GM21529 (cell line): ENCODE results near the gene TGFB3.
A peak's percentile ranks its signal among the peaks of the same experiment; 100 is the strongest.

Source experiments
- ATAC-seq: cut with Tn5 transposase; IDR thresholded peaks from one replicate; pipeline ENCODE4 v1.9.1; 2021; ENCODE audit not compliant: unreplicated experiment

The TGFB3 gene

DNA sequence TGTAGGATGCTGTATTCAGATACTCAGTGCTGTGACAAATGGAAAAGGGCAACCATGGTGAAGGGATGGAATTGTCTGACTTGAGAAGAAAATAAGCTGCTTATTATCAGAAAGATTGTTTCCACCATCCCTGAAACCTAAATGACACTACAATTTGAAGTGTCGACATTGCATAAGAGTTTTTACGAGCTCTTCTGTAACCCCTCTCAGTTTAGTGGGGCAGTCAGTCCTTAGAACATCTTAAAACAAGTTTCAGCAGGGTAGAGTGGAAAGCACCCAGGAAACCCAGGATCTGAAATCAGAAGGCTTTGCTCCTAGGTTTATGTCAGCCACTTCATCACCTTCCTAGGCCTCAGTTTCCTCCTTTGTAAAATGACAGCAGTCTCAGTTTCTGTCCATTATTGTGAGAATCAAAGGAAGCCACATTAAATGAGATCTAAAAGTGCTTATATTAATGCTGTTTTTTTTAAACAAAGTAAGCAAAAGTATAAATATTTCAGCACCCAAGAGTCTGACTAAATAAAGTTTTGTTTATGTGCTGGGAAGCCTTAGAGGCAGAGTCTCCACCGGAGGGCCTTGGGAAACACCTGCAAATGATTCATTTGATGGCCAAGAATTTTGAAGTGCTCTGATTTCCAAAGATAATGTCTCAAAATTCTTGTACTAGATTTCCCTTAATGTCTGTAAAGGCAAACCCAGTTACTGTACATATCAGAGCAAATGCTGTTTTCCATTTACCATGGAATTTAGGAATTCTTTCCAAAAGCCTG lies 5.6 kb upstream of the TGFB3 start:
- ATAC-seq: no peak

- no peak for ATAC-seq
These were observed 4.6 kb upstream of the TGFB3 start for GRCh38 chr14:75986439-75986765.

DNA sequence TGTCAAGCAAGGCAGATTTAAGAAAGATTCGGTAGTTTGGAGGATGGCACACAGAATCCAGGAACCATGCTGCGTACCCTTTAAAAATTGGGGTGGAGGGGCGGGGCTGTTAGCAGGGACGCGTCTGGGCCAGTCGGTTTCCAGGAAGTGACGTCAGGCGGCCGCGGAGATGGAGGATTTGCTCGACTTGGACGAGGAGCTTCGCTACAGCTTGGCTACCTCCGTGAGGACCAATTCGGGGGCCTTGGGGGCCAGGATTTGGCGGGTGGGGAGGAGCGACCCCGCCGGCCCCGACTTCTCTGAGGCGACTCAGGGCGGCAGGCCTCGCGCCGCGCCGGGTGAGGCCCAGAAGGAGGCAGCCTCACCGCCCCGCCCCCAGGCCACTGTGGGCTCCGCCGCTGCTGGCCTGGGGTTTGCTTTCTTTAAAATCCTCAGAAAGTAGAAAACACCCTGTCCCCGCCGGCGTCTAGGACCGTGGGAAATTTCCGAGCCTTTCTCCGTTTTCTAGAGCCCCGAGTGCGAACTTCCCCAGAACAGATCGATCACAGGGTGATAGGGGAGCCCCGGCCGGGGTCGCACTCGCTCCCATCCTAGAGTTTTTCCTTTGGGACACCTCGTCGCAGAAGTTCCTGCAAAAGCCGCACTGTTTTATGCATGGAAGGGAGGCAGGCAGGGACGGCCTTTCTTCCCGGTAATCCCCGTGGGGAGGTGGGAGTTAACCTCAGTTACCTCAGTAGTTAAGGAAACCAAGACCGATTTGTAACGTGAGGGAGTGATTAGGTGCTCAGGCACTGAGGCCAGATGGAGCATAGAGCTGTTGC lies 4.0 kb upstream of the TGFB3 start, which contains the start of gene IFT43:
Gene IFT43 (plus strand): TSS at position 146 of the 821 bp plus-strand sequence. CDS start 24 bp downstream, at position 170.
- peak; percentile 68 for ATAC-seq

DNA sequence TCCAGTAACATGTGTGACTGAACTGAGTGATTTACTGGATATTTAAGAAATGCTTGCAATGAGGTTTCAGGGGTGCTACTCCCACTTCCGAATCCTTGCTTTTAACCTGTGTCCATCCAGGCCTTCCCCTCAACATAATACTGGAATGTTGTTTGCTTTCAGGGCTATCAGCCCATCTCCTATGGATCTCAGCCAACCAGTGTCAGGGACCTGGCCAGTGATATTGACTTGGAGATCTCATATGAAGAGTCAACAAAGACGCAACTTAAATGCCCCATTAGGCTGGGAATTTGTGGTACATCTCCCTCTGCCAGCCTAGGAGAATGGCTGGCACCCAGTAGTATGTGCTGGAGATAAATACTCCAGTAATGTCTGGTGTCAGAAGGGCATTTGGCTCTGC lies 2.9 kb upstream of the TGFB3 start:
- ATAC-seq: no peak

DNA sequence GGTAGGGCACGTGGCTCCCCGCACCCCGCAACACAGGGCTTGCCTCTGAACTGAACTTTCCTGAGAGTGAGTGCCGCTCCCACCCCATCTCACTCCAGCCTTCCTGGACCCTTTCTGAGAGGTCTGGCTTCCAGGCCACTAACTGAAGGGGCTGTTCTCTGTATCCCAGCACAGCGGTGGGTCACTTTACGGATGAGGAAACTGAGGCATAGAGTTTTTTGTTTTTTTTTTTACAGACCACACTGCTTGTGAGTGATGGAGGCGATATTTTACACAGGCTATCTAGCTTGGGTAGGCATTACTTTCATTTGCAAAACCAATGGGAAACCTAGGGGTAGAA lies 1.2 kb upstream of the TGFB3 start:
- no peak for ATAC-seq

DNA sequence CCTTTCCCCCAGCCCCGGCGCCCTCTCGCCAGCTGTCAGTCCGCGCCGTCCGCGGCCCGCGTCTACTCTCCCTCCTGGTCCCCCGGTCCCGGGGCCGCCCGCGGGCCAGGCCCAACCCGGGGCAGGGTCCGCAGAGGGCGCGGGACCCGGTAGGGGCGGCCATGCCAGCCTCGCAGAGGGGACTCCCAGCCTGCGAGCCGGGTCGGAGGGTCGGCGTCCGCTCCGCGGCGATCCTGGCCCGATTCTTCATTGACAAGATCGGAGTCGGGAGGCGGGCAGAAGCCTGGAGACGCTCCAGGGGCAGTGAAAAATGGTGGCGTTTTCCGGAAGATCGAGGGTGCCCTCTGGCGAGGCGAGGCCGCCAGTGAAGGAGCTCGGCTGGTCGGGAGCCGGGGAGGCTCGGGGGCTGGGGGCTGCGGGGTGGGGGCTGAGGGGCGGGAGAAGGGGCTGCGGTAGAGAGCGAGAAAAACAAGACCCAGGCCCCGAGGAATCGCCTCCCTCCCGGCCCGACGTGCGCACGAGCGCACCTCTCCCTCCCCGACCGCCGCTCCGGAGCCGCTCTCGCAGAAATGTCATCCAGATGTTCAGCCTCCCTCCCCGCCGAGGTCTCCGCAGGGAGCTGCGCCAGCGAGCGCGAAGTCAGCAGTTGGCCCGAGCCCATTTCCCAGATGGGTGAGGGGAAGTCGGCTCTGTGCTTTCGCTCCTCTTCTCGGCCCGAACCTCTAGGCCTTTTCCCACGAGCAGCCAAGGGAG lies 647 bp upstream of the TGFB3 start:
- ATAC-seq: peak; percentile 55

GRCh38 chr14:75980856-75981255 lies 939 bp downstream of the TGFB3 start:
- ATAC-seq: no peak

- no peak for ATAC-seq
These were observed 1.9 kb downstream of the TGFB3 start for GRCh38 chr14:75979648-75980565.

DNA sequence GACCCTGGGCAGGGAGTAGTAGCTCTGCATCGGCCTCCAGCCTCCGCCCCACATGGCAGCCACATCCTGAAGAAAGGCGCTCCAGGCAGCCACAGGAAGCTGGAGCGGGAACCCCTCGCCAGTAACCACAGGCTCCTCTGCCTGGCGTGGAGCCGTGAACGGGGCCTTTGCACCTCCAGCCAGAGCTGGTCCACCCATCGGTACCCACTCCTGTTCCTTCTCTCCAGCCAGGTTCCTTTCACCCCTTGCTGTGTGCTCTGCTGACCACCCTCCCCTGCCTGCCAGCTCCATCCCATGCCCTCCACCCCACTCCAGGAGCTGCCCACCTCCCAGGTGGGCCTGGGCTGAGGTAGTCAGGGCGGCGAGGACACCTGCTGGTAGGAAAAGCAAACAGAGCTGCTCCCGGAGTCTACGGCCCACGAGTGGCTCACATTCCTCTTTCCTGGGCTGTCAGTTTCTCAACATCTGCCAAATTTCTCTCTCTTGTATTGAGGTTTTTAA lies 2.7 kb downstream of the TGFB3 start:
- ATAC-seq: no peak

DNA sequence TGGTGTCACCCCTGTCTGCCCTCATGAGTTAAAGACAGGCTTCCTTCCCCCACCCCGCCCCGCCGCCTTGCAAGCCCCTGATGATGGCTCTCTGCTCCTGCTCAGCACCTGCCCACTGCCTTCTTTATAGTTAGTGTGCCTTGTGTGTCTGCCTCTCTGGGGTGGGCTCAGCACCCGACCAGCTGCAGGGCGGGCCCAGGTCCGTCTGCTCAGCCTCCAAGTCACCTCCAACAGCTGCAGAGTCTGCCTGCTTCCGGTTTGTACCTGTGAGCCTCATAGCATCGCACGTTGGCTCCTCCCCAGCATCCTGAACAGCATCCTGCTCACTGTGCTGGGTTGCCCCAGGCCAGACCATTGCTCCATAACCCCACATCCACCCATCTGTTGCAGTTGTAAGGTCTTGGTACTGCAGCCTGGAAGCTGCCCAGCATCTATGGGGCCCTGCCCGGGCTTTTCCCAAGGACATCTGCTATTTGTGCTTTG lies 3.5 kb downstream of the TGFB3 start:
- ATAC-seq: no peak

DNA sequence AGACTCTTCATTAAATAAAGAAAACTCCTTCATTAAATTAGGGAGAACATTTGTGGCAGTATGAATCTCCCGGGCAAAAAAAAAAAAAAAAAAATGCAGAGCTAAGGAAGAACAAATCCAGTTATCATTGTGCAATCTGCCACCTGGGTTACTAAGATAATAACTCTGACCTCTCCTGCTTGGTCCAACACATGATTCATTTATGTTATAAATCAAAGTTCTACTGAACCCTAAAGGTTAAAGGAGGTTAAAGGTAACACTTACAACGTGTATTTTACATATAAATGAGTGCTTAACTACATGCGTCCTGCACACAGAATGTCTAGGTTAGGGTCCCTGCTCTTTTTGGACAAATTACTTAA lies 4.2 kb downstream of the TGFB3 start:
- ATAC-seq: no peak

DNA sequence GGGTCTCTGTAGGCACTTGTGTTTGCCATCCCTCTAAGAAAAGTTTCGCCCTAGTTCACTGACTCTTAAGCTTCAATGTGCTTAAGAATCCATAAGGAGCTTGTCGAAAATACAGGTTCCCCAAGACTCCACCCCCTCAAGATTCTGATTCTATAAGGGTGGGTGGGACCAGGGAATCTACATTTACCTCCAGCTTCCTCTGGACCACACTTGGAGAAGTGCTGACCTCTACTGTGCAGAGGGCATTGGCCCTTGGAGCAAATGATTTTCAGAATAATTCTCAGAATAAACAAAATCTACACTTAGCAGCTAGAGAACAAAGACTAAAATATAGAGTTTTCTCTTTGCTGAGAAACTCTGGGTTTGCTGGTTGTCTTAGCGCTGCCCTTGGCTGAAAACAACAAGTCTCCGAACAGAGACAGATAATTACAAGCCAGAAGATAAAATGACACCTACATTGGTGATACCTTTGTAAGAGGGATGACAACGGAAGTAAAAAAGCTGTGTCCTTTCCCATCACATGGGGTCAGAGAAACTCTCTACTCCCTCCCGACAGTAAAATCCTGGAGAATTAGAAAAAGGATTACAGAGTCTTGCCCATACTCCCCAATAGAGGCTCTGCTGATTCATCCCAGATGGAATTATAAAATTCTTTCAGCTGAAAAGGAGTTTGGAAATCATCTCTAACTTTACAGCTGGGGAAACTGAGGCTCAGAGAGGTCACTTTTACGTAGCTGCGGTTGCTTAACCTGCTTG lies 4.8 kb downstream of the TGFB3 start:
- ATAC-seq: no peak

DNA sequence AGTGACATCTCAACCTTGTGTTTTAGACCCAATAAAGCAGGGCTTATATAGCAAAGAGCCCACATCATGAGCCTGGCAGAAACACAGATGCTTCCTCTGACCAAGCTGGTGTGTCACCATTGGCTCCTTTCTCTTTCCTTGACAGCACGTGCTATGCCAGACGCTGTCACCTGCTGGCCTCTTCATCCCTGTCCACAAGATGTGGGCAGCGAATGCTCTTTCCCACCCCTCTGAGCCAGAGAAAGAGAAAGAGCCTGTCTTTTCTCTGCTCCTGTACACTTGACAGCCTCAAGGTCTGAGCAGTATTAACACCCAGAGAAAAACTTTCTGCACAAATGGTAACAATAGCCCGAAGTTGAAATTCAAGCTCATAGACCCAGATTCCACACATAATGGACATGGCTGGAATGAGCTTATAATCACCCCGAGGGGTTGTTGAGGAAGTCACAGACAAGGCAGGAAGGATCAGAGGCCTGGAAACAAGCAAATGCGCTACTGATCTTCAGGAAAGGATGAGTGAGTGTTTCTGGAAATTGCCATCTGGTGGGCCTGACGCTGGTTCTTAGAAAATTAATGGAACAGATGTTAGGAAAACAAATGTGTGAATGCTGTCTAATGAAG lies 8.9 kb downstream of the TGFB3 start:
- no peak for ATAC-seq

DNA sequence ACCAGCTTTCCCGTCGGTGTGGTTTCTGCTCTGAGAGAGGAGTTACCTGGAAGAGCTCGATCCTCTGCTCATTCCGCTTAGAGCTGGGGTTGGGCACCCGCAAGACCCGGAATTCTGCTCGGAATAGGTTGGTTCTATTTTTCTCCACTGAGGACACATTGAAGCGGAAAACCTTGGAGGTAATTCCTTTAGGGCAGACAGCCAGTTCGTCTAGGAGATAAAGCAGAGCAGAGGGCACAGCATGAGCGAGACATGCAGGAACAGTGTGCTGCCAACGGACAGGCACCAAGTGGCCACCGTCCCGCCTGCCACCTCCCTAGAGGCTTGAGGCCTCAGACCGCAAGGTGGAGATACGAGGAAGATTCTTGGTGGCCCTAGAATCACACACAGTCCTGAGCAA lies 10.3 kb downstream of the TGFB3 start:
- ATAC-seq: no peak

GRCh38 chr14:75970989-75971388 lies 10.8 kb downstream of the TGFB3 start:
- no peak for ATAC-seq

DNA sequence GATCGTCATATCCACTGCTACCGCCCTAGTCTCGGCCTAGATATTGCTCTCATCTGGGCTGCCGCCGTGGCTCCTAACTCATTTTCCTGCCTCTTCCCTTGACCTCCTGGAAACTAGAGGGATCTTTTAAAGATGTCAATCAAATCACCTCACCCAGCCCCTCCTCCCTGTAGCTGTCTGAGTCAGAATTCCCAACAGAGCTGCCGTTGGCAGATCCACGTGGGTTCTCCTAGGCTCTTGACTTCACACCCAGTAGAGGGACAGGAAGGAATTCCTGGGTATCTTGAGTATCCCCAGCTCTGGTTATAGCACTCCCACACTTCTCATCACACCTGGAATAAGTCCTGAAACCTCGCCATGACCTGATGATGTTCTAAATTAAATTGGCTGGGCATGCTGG lies 11.9 kb downstream of the TGFB3 start:
- no peak for ATAC-seq

DNA sequence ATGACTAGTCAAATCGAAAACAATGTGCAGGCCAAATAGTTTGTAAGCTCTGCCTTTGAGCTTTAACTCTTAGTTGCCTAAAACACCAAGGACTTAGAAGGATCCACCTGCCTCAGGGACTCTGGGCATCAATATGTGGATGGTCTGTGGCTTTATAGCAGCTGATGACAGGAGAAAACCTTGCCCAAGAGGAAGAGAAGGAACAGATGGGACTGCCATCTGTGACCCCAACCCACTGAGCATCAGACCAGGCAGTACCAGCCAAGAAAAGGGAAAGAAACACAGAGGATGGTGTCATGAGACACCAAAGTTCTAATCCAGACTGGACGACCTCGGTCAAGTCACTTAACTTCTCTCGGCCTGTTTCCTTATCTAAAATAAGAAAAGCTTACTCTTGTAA lies 12.7 kb downstream of the TGFB3 start:
- no peak for ATAC-seq

DNA sequence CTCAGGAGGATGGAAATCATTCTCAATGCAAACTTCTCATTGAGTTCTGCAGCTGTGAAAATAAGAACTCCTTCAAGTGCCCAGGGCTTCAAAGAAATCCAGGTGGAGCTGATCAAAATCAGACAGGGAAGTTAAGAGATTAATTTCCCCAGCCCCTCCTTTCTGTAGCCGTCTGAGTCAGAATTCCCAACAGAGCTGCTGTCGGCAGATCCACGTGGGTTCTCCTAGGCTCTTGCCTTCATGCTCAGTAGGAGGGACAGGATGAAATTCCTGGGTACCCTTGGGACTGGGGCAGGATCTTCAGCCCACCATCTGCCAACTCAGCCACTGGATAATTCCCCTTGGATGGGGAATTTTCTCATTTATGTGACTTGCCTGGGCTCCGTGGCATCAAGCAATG lies 13.3 kb downstream of the TGFB3 start:
- no peak for ATAC-seq

GRCh38 chr14:75967866-75968265 lies 13.9 kb downstream of the TGFB3 start:
- ATAC-seq: no peak
